Dendritic cell treated with granulocyte-macrophage colony-stimulating factor and Interleukin-4, amounts not matched to agents 40 ng/mL and 50 ng/mL, for 4 days (primary cell): ENCODE measurements around the gene ARPP21.
"Not testable (repeated sequence)": the region's sequence is repeated elsewhere in the genome, so short reads cannot be mapped to it uniquely, and the experiment has no call there.

Experiments
- H3K27ac Mint-ChIP-seq: one replicate; pipeline ENCODE4 v1.8.0; 2022; ENCODE audit warnings: mild to moderate bottlenecking, mixed read lengths
- H3K27me3 Mint-ChIP-seq: one replicate; pipeline ENCODE4 v1.8.0; 2022; ENCODE audit warnings: mild to moderate bottlenecking, mixed read lengths
- H3K36me3 Mint-ChIP-seq: one replicate; pipeline ENCODE4 v1.8.0; 2022; ENCODE audit warnings: low read depth, mixed read lengths
- H3K4me1 Mint-ChIP-seq: one replicate; pipeline ENCODE4 v1.8.0; 2022; ENCODE audit warnings: low read depth, mixed read lengths
- H3K4me3 Mint-ChIP-seq: one replicate; pipeline ENCODE4 v1.8.0; 2022; ENCODE audit warnings: mild to moderate bottlenecking, moderate library complexity, mixed read lengths
- H3K9me3 Mint-ChIP-seq: one replicate; pipeline ENCODE4 v1.8.0; 2022; ENCODE audit warnings: mixed read lengths
- intact Hi-C: fragments of 100-400 bp; cut with micrococcal nuclease; formaldehyde crosslinking; loops from one replicate; pipeline ENCODE4 v1.15.0; 2022

Gene ARPP21

DNA sequence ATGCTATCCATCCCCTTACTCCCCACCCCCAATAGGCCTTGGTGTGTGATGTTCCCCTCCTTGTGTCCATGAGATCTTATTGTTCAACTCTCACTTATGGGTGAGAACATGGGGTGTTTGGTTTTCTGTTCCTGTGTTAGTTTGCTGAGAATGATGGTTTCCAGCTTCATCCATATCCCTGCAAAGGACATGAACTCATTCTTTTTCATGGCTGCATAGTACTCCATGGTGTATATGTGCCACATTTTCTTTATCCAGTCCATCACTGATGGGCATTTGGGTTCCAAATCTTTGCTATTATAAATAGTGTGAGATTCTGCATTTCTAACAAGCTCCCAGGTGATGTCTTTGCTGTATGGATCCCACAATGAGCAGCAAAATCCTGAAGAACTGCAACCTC, 176.5 kb downstream of the ARPP21 start:
- H3K4me1 Mint-ChIP-seq, H3K9me3 Mint-ChIP-seq, H3K4me3 Mint-ChIP-seq, H3K36me3 Mint-ChIP-seq, H3K27ac Mint-ChIP-seq, intact Hi-C loops, H3K27me3 Mint-ChIP-seq: not testable (repeated sequence)

GRCh38 chr3:35817216-35817615, 177.9 kb downstream of the ARPP21 start:
- no peak overlapping the region for H3K4me3 Mint-ChIP-seq
- H3K9me3 Mint-ChIP-seq: peaks cover 7% of the 10 kb centered on the region
- H3K36me3 Mint-ChIP-seq: no peaks in the 10 kb centered on the region
- H3K4me1 Mint-ChIP-seq: no peaks in the 10 kb centered on the region
- intact Hi-C loops: no loop called here
- no peaks in the 10 kb centered on the region for H3K27me3 Mint-ChIP-seq
- H3K27ac Mint-ChIP-seq: no peak overlapping the region

GRCh38 chr3:35832140-35832571, 192.8 kb downstream of the ARPP21 start:
- Mint-ChIP-seq H3K36me3 (no peaks in the 10 kb centered on the region), H3K27ac (no peak overlapping the region), H3K27me3 (no peaks in the 10 kb centered on the region), H3K4me1 (no peaks in the 10 kb centered on the region), H3K9me3 (no peaks in the 10 kb centered on the region), H3K4me3 (no peak overlapping the region)
- intact Hi-C loops: no loop called here
